ENCODE measurements around the gene FADD.

- TF ChIP-seq, protein P1, sequence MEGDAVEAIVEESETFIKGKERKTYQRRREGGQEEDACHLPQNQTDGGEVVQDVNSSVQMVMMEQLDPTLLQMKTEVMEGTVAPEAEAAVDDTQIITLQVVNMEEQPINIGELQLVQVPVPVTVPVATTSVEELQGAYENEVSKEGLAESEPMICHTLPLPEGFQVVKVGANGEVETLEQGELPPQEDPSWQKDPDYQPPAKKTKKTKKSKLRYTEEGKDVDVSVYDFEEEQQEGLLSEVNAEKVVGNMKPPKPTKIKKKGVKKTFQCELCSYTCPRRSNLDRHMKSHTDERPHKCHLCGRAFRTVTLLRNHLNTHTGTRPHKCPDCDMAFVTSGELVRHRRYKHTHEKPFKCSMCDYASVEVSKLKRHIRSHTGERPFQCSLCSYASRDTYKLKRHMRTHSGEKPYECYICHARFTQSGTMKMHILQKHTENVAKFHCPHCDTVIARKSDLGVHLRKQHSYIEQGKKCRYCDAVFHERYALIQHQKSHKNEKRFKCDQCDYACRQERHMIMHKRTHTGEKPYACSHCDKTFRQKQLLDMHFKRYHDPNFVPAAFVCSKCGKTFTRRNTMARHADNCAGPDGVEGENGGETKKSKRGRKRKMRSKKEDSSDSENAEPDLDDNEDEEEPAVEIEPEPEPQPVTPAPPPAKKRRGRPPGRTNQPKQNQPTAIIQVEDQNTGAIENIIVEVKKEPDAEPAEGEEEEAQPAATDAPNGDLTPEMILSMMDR (IDR thresholded peaks at IDR 0.05; ENCODE audit: insufficient read depth, low read length, poor library complexity, severe bottlenecking) = no peak
- no peak for TF ChIP-seq EZH2phosphoT487 (conservative IDR thresholded peaks at IDR 0.05; ENCODE audit: low read length)
Observed at GRCh38 chr11:70159627-70160570, 43.2 kb upstream of the FADD start.
